ENCODE data around the gene RTN1. TPM values are rescaled to one million over a fixed set of nuclear protein-coding genes. Genes with fewer than 3 reads are reported as not detected.

RTN1 gene
- polyA plus RNA-seq, 2 of the 4 experiments (the other 2 are of a cell fraction), result 0.09 TPM; not detected in 1

DNA sequence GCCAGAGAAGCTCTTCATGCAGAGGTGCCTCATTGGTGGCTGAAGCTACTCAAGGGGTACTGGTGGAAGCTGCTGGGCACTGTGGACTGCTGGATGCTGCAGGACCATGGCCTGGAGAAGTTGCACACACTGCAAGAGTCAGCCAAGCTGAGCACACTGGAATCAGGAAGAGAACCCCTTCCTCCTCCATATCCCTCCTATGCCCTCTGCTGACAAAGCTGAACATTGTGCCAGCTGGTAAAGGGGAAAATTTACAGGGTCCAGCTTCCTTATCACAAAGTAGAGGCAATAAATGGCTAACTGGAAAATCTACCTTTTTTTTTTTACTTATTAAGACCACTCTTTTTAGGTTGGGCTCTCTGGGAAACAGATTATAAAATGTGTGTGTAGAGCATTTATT is 300.5 kb downstream of the RTN1 start:
- H3K4me3 ChIP-seq, result no peak overlapping the region
- H3K4me1 ChIP-seq, result no peaks in the 10 kb centered on the region
- POLR2A ChIA-PET, result interaction anchor here (1.3 kb wide), 1 partner anchor 86 kb away, joined by 6 read pairs; the partner anchor contains the start of genes JKAMP and L3HYPDH
- ATAC-seq, result peak in 1 of 2 experiments; percentile 48; a peak in 1 of 6 replicates
- H3K4me2 ChIP-seq, result no peak overlapping the region
- CTCF ChIA-PET, result interaction anchor here (0.6 to 2.0 kb wide), 9 partner anchors 11 to 550 kb away, joined by 3 to 9 read pairs (median 3); no protein-coding TSS in a partner anchor
- no peaks in the 10 kb centered on the region for H3K9me3 ChIP-seq
- TF ChIP-seq CTCF (IDR thresholded peaks at IDR 0.05), result 0 out of 3 replicates have a peak, but pooled peaks have one; percentile 11
- TF ChIP-seq, protein P1, sequence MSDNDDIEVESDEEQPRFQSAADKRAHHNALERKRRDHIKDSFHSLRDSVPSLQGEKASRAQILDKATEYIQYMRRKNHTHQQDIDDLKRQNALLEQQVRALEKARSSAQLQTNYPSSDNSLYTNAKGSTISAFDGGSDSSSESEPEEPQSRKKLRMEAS (IDR thresholded peaks at IDR 0.05), result no peak
- peak in 1 of 2 experiments; percentile 7 for DNase-seq (ENCODE audit: low read depth in 1 of 2, low spot score in 1 of 2)
- H3K27ac ChIP-seq, result no peak overlapping the region
- FAIRE-seq, result no peak

- no peaks in the 10 kb centered on the region for H3K9me3 ChIP-seq
- POLR2A ChIA-PET, result no interaction called here
- 50% methylated on average over 3 of the region's 3 CpGs for WGBS (ENCODE audit: missing lambda C conversion rate)
- CTCF ChIA-PET, result interaction anchor here (1.6 to 3.1 kb wide), 2 partner anchors 10 to 443 kb away, joined by 4 to 30 read pairs; partner anchors contain the start of gene CCDC175
- H3K4me3 ChIP-seq, result no peak overlapping the region
- FAIRE-seq, result no peak
- ATAC-seq, result no peak
- H3K4me2 ChIP-seq, result no peak overlapping the region
- DNase-seq (ENCODE audit: low read depth in 1 of 2, low spot score in 1 of 2), result no peak
- H3K27ac ChIP-seq, result no peak overlapping the region
- no peaks in the 10 kb centered on the region for H3K4me1 ChIP-seq
- TF ChIP-seq RFX5 (IDR thresholded peaks at IDR 0.05) (no peak), KDM5A (IDR thresholded peaks at IDR 0.05) (no peak), RARB (CRISPR knock-in tag; IDR thresholded peaks at IDR 0.05) (no peak), ZC3H11A (IDR thresholded peaks at IDR 0.05) (no peak), EHF (CRISPR knock-in tag; IDR thresholded peaks at IDR 0.05) (no peak), SMC3 (IDR thresholded peaks at IDR 0.05) (no peak), MAFK (IDR thresholded peaks at IDR 0.05; ENCODE audit: partially characterized antibody) (peak; percentile 67)
Observed at GRCh38 chr14:59566725-59567124, 303.9 kb downstream of the RTN1 start.

DNA sequence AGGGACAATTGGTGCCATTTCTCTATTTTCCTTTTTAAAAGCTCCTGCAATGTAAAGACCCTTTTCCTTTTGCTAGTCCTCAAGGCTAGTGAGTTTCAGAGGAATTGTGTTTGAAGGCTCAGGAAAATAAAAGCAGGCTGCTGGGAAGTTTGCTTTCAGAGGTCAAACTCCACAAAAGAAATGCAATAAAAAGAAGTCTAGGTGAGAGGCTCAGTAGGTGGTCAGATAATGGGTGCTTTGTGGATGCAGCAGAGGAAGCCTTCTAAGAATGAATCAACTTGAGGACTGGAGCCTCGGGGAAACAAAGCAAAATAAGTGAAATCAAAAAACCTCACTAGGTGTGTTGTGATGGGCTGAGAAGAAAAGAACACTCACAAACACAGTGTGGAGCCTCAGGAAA is 304.3 kb downstream of the RTN1 start:
- Histone ChIP-seq H3K4me3 (no peak overlapping the region), H3K27ac (no peak overlapping the region), H3K9me3 (no peaks in the 10 kb centered on the region), H3K4me2 (no peak overlapping the region), H3K4me1 (no peaks in the 10 kb centered on the region)
- ChIA-PET POLR2A (no interaction called here), CTCF (interaction anchor here (1.3 to 3.1 kb wide), 3 partner anchors 10 to 442 kb away, joined by 3 to 30 read pairs (median 4); partner anchors contain the start of gene CCDC175)
- DNase-seq (ENCODE audit: low read depth in 1 of 2, low spot score in 1 of 2) (no peak), ATAC-seq (no peak), FAIRE-seq (no peak)
- TF ChIP-seq CHD2 (IDR thresholded peaks at IDR 0.05; ENCODE audit: low read length, partially characterized antibody) (no peak), JUNB (IDR thresholded peaks at IDR 0.05) (no peak), CHD4 (IDR thresholded peaks at IDR 0.05; ENCODE audit: borderline replicate concordance) (no peak), USF2 (IDR thresholded peaks at IDR 0.05) (no peak), RFX5 (IDR thresholded peaks at IDR 0.05) (no peak), ZNF302 (CRISPR knock-in tag; IDR thresholded peaks at IDR 0.05) (no peak), SREBF2 (IDR thresholded peaks at IDR 0.05) (no peak), RAD21 (conservative IDR thresholded peaks at IDR 0.05 in 1 of 2, IDR thresholded peaks at IDR 0.05 in 1 of 2) (no peak), RCOR1 (IDR thresholded peaks at IDR 0.05; ENCODE audit: low read depth, low read length) (no peak), JUN (IDR thresholded peaks at IDR 0.05) (no peak), HES2 (IDR thresholded peaks at IDR 0.05) (no peak), POLR2AphosphoS2 (conservative IDR thresholded peaks at IDR 0.05; ENCODE audit: low read length) (no peak), NR3C1 (IDR thresholded peaks at IDR 0.05) (no peak), FOSB (CRISPR knock-in tag; IDR thresholded peaks at IDR 0.05) (no peak), CEBPB (IDR thresholded peaks at IDR 0.05) (no peak)
- TF ChIP-seq, protein P2, sequence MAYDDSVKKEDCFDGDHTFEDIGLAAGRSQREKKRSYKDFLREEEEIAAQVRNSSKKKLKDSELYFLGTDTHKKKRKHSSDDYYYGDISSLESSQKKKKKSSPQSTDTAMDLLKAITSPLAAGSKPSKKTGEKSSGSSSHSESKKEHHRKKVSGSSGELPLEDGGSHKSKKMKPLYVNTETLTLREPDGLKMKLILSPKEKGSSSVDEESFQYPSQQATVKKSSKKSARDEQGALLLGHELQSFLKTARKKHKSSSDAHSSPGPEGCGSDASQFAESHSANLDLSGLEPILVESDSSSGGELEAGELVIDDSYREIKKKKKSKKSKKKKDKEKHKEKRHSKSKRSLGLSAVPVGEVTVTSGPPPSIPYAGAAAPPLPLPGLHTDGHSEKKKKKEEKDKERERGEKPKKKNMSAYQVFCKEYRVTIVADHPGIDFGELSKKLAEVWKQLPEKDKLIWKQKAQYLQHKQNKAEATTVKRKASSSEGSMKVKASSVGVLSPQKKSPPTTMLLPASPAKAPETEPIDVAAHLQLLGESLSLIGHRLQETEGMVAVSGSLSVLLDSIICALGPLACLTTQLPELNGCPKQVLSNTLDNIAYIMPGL (CRISPR knock-in tag; IDR thresholded peaks at IDR 0.05; ENCODE audit: borderline replicate concordance), result no peak
- WGBS (ENCODE audit: missing lambda C conversion rate), result 0% methylated on average over 1 of the region's 1 CpG
